Brain microvascular endothelial cell (primary cell): ENCODE measurements around the gene CENPB.

Experiments used
- DNase-seq: peaks from one replicate; pipeline ENCODE4 v3.0.0-alpha.2; 2020
- H3K27ac ChIP-seq: fragments of 250-450 bp; sonication (Bioruptor Pico); 2 replicates; pipeline ENCODE4 v1.5.1; 2020; ENCODE audit warnings: mild to moderate bottlenecking, moderate library complexity
- H3K27me3 ChIP-seq: fragments of 250-450 bp; sonication (Bioruptor Pico); replicated peaks from 2 replicates; pipeline ENCODE4 v1.5.1; 2020; ENCODE audit warnings: mild to moderate bottlenecking
- H3K36me3 ChIP-seq: fragments of 250-450 bp; sonication (Bioruptor Pico); replicated peaks from 2 replicates; pipeline ENCODE4 v1.5.1; 2020; ENCODE audit warnings: mild to moderate bottlenecking
- H3K4me3 ChIP-seq: 2 replicates; pipeline ENCODE4 v1.5.1; 2011; ENCODE audit warnings: low read depth, mild to moderate bottlenecking, control low read depth, low read length, moderate library complexity
- in situ Hi-C: cut with HindIII; loops from 2 replicates; pipeline ENCODE4 v1.10.0; 2017; ENCODE audit warnings: low sequenced_read_pairs, low pct_ligation_motif_present
- TF ChIP-seq, protein P1 (sequence below): IDR thresholded peaks from 2 replicates; pipeline ENCODE4 v1.5.1; 2011; ENCODE audit warnings: low read depth, mild to moderate bottlenecking, moderate library complexity, low read length, control low read depth, inconsistent platforms; ENCODE audit errors: missing control alignments

The CENPB gene

DNA sequence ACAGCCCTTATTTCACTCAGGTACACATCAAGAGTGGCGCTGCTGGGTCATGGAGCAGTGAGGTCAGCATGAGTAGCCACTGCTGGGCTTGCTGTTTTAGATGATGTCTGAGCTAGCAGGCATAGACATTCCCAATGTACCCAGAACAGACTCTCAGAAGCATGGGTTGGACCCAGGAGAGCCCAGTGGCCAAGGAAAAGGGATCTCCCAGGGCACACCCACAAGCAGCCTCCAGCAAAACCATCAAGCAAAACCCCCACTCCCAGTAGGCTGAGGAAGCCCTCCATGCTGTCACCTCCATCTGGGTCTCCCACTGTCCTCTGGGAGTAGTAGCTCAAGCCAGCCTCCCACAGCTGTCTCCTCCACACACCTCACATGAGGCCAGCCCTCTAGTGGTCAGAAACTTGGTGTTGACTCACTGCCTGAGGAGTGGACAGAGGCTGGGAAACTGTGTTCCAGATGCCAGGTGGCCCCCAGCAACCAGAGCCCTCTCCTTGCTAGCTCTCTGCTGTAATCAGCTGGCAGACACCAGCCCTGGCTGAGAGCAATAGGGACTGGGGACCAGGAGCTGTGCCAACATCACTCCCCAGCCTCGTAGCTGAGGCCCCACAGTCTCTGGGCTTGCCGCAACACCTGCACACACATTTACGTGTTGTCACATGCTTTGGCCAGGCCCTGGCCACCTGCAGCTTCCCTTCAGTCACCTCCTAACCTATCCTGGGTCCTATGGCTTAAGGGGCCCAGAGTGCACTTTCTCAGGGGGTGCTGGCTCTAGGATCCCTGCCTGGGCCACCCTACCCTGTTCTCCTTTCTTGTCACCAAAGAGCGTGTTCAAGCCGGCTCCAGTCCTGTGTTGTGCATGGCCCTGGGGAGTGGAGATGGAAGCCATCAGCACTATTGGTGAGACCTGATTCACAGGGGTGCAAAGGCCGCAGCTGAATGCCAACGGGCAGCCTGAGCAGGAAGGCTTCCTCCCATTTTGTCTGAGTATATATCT, 31.9 kb upstream of the CENPB start:
- DNase-seq = peak; percentile 76
- TF ChIP-seq, protein P1, sequence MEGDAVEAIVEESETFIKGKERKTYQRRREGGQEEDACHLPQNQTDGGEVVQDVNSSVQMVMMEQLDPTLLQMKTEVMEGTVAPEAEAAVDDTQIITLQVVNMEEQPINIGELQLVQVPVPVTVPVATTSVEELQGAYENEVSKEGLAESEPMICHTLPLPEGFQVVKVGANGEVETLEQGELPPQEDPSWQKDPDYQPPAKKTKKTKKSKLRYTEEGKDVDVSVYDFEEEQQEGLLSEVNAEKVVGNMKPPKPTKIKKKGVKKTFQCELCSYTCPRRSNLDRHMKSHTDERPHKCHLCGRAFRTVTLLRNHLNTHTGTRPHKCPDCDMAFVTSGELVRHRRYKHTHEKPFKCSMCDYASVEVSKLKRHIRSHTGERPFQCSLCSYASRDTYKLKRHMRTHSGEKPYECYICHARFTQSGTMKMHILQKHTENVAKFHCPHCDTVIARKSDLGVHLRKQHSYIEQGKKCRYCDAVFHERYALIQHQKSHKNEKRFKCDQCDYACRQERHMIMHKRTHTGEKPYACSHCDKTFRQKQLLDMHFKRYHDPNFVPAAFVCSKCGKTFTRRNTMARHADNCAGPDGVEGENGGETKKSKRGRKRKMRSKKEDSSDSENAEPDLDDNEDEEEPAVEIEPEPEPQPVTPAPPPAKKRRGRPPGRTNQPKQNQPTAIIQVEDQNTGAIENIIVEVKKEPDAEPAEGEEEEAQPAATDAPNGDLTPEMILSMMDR = peak; percentile 86
- Histone ChIP-seq H3K36me3 (peaks cover 7% of the 10 kb centered on the region), H3K27me3 (no peaks in the 10 kb centered on the region), H3K4me3 (no peak overlapping the region), H3K27ac (no peak overlapping the region)
- in situ Hi-C loops = no loop called here

GRCh38 chr20:3815703-3816315, 29.3 kb upstream of the CENPB start:
- in situ Hi-C loops = no loop called here
- TF ChIP-seq, protein P1 = no peak
- no peaks in the 10 kb centered on the region for H3K36me3 ChIP-seq
- H3K27me3 ChIP-seq = no peaks in the 10 kb centered on the region
- no peak overlapping the region for H3K4me3 ChIP-seq
- DNase-seq = no peak
- no peak overlapping the region for H3K27ac ChIP-seq

- Histone ChIP-seq H3K36me3 (no peaks in the 10 kb centered on the region), H3K27me3 (no peaks in the 10 kb centered on the region), H3K4me3 (no peak overlapping the region), H3K27ac (no peak overlapping the region)
- no peak for DNase-seq
- in situ Hi-C loops = no loop called here
- TF ChIP-seq, protein P1 = no peak
Measured at GRCh38 chr20:3814928-3815495, 28.5 kb upstream of the CENPB start.

DNA sequence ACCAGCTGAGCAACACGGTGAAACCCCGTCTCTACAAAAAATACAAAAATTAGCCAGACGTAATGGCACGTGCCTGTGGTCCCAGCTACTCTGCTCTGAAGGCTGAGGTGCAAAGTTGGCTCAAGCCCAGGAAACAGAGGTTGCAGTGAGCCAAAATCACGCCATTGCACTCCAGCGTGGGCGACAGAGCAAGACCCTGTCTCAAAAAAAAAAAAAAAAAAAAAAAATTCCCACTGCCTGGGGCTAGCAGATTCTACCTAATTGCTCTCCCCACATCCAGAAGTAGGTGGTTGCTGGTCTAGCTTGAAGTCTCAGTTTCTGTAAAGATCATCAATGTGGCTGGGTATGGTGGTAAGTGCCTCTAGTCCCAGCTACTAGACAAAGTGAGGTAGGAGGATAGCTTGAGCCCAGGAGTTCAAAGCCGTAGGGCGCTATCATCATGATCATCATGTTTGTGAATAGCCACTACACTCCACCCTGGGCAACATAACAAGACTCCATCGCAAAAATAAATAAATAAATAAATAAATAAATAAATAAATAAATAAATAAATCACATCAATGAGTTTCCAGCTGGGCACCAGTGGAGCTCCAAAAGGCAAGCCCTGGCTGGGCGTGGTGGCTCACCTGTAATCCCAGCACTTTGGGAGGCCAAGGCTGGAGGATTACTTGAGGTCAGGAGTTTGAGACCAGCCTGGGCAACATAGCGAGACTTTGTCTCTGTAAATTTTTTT, 27.5 kb upstream of the CENPB start:
- DNase-seq = no peak

More for the DNA sequence above, 27.5 kb upstream of the CENPB start:
- H3K27ac ChIP-seq = no peak overlapping the region
- no peaks in the 10 kb centered on the region for H3K36me3 ChIP-seq
- H3K27me3 ChIP-seq = no peaks in the 10 kb centered on the region
- in situ Hi-C loops = no loop called here
- no peak overlapping the region for H3K4me3 ChIP-seq
- TF ChIP-seq, protein P1 = no peak
